Activated CD4-positive, alpha-beta T cell treated with anti-CD3 and anti-CD28 coated beads, Interleukin-2, amount 10 ng/mL, durations not matched to agents 7 days and 5 days (primary cell): ENCODE measurements around the gene SLC9C2. TPM values are rescaled to one million over a fixed set of nuclear protein-coding genes. Genes with fewer than 3 reads are reported as not detected.
"Not testable (repeated sequence)": the region's sequence is repeated elsewhere in the genome, so short reads cannot be mapped to it uniquely, and the experiment has no call there.

Source experiments
- CTCF ChIA-PET: fragments of 350-600 bp; sonication (Branson Sonifier 250); formaldehyde crosslinking; loops from one replicate; lab custom pipeline; 2021; ENCODE audit warnings: antibody characterized with exemption; lab: Charles Lee
- POLR2A ChIA-PET: fragments of 350-600 bp; sonication (Branson Sonifier 250); formaldehyde crosslinking; loops from one replicate; lab custom pipeline; 2021; ENCODE audit warnings: antibody characterized with exemption; lab: Charles Lee
- DNase-seq: peaks from one replicate; pipeline ENCODE4 v3.0.0-alpha.2; 2020
- H3K27ac Mint-ChIP-seq: one replicate; pipeline ENCODE4 v1.8.0; 2021; ENCODE audit warnings: mild to moderate bottlenecking, moderate library complexity, mixed read lengths
- H3K27me3 Mint-ChIP-seq: one replicate; pipeline ENCODE4 v1.8.0; 2021; ENCODE audit warnings: mixed read lengths
- H3K36me3 Mint-ChIP-seq: one replicate; pipeline ENCODE4 v1.8.0; 2021; ENCODE audit warnings: low read depth, mixed read lengths
- H3K4me1 Mint-ChIP-seq: one replicate; pipeline ENCODE4 v1.8.0; 2021; ENCODE audit warnings: mixed read lengths
- H3K4me3 Mint-ChIP-seq: one replicate; pipeline ENCODE4 v1.8.0; 2021; ENCODE audit warnings: mild to moderate bottlenecking, moderate library complexity, mixed read lengths
- H3K9me3 Mint-ChIP-seq: one replicate; pipeline ENCODE4 v1.8.0; 2021; ENCODE audit warnings: mixed read lengths
- total RNA-seq, 2 experiments: library from RNA; stranded (reverse); gene quantifications; one replicate each; pipeline ENCODE4 v1.2.3, GENCODE V29; 2021

SLC9C2 gene
- total RNA-seq, 2 experiments from 2014 or later = not detected

DNA sequence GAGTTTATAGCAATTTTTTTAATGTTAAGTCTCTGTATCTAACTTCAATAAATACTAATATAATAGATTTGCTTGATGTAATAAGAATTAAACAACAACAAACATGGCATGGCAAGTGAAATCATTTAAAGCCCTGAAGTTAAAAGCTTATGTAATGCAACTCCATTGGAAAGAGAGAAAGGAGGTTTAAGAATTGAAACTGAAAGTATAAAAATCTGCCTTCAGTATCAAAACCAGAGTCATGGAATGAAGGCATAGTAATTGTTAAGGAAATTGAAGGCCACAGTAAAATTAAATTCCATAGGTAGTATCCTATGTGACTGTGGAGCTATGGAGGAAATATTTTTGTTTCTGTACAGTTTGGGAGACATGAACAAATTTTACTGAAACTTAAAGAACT, 70.6 kb downstream of the SLC9C2 start:
- ChIA-PET POLR2A (no interaction called here), CTCF (interaction anchor here (0.6 kb wide), 2 partner anchors 12 to 480 kb away, joined by 3 read pairs; no protein-coding TSS in a partner anchor)
- Mint-ChIP-seq H3K27ac (peak overlapping the region; percentile 76), H3K36me3 (no peaks in the 10 kb centered on the region), H3K4me3 (no peak overlapping the region), H3K27me3 (peaks cover 2% of the 10 kb centered on the region), H3K4me1 (peaks cover 12% of the 10 kb centered on the region), H3K9me3 (peaks cover 2% of the 10 kb centered on the region)
- DNase-seq = no peak

DNA sequence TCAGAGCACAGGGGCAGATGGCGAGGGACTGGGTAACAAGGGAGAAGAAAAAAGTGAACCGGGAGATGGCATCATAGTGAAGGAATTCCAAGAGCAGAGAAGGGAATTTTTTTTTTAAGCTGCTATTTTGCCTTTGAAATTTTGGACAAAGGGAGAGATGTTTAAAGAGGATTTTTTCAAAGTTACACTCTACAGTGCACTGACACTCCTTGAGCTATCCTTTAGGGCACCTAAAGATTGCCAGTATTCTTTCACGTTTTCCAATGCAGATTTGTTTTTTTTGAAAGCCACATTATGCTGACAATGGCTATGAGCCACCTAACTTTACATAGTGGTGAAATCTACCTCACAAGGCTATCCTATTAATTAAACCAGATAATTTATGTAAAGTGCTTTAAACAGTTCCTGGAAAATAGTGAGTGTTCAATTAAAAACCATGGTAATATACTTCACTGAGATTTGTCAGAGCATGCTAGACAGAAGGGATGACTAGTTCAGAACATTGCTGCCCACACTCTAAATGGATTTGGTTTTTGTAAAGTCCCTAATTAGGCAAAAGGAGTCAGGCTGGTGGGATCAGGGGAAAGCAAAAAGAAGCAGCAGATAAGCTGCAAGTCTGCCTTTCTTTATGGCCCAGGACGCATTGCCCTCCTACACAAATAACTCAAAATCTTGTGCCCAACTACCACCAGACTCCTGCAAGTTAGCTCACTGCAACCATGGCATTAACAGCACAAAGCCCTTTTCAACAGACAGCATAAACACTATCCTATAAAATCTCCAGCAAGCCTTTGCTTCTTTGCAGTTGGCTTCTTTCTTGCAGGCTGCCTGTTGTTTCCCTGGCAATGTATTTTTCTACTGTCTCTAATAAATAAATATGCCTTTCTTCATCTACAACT, 71.8 kb downstream of the SLC9C2 start:
- H3K36me3 Mint-ChIP-seq = no peaks in the 10 kb centered on the region
- H3K27me3 Mint-ChIP-seq = peaks cover 2% of the 10 kb centered on the region
- no peak for DNase-seq
- peaks cover 12% of the 10 kb centered on the region for H3K4me1 Mint-ChIP-seq
- ChIA-PET CTCF (interaction anchor here (1.1 kb wide), 1 partner anchor 51 kb away, joined by 3 read pairs; no protein-coding TSS in a partner anchor), POLR2A (no interaction called here)
- H3K9me3 Mint-ChIP-seq = peaks cover 2% of the 10 kb centered on the region
- H3K27ac Mint-ChIP-seq = no peak overlapping the region
- no peak overlapping the region for H3K4me3 Mint-ChIP-seq

DNA sequence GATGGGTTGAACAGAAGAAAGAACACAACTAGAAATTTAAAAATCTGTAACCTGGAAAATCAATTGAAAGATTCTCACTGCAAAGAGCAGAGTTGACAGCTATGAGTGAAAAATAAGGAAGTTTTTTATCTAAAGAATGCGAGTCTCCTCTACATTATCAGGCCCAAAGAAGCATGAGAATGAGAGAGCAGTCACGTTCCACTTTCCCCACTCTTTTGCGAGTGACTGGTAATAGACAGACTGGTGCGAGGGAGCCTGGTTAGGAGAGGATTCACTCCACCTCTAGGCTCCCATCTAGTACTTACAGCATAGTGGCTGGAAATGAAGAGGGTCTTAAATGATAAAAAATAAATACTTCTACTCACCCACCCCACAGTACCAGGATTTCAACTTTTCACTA, 73.8 kb downstream of the SLC9C2 start:
- ChIA-PET POLR2A (no interaction called here), CTCF (interaction anchor here (1.5 kb wide), 1 partner anchor 24 kb away, joined by 3 read pairs; no protein-coding TSS in a partner anchor)
- H3K27me3 Mint-ChIP-seq = peaks cover 2% of the 10 kb centered on the region
- no peak overlapping the region for H3K4me3 Mint-ChIP-seq
- H3K36me3 Mint-ChIP-seq = no peaks in the 10 kb centered on the region
- no peak for DNase-seq
- H3K4me1 Mint-ChIP-seq = peaks cover 12% of the 10 kb centered on the region
- peaks cover 2% of the 10 kb centered on the region for H3K9me3 Mint-ChIP-seq
- H3K27ac Mint-ChIP-seq = no peak overlapping the region

DNA sequence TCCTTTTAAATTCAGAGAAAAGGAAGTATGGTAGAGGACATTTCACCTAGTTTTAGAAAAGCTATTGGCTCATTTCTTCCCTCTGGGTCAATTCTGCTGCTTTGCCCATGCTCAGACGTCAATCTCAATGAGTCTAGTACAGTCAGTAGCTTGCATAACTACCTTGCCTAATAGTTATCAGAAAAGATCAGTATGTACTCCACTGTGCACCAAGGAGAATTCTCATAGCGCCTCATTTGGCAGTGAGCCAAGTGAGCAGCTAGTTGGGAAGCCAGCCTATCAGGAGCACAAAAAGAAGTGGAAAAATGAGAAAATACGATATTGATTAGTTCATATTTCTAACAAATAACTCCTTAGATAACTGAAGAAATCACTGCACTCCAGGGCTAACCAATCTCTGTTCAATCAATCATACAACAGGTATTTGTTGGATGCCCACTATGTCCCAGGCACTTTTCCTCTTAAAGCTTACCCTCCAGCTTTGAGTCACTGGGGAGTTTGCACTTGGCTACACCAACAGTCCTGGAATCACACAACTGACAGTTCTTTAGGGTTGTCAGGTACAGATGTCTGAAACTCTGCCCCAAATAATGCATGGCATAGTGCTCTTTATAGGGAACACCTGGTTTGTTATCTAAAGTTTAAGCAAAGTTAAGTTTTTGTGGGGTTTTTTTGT, 75.6 kb downstream of the SLC9C2 start:
- peaks cover 2% of the 10 kb centered on the region for H3K27me3 Mint-ChIP-seq
- H3K36me3 Mint-ChIP-seq = no peaks in the 10 kb centered on the region
- ChIA-PET POLR2A (interaction anchor here (0.6 kb wide), 1 partner anchor 738 kb away, joined by 5 read pairs; no protein-coding TSS in a partner anchor), CTCF (no interaction called here)
- H3K4me3 Mint-ChIP-seq = no peak overlapping the region
- no peak for DNase-seq
- H3K27ac Mint-ChIP-seq = no peak overlapping the region
- peaks cover 5% of the 10 kb centered on the region for H3K4me1 Mint-ChIP-seq
- no peaks in the 10 kb centered on the region for H3K9me3 Mint-ChIP-seq

DNA sequence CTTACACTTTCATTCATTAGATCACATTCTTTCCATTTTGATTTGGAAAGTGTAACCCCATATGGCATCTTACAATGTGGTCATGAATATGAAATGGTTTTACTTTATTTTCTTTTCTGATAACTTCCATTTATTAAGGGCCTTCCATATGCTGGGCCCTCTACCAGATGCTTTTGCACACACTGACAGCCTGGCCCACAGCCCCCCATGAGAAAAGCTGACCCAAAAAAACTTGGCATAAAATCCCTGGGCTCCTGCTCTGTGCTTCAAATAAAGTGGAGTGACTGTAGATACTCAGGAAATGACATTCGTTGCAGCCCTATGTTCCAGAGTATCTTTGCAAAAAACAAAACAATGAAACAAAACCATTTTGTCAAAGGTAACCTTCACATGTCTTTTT, 76.9 kb downstream of the SLC9C2 start:
- Mint-ChIP-seq H3K27me3 (peaks cover 2% of the 10 kb centered on the region), H3K4me3 (no peak overlapping the region), H3K4me1 (no peaks in the 10 kb centered on the region), H3K36me3 (no peaks in the 10 kb centered on the region), H3K9me3 (no peaks in the 10 kb centered on the region), H3K27ac (no peak overlapping the region)
- DNase-seq = no peak
- CTCF ChIA-PET = no interaction called here
- POLR2A ChIA-PET = no interaction called here

DNA sequence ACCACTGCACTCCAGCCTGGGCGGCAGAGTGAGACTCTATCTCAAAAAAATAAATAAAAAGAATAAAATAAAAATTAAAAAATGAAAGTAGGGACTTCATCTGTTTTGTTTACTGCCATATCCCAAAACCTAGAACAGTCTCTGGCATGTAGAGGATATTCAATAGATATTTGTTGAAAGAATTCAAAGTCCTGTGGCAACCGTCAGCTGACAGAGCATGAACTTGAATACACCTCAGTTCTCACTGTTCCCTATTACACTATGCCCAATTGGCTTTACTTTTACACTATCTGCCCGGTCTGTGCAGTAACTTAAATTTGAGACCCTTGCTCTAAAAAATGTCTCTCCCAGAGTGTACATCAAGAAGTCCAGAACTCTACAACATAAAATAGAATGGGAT, 79.5 kb downstream of the SLC9C2 start:
- no peak overlapping the region for H3K4me3 Mint-ChIP-seq
- POLR2A ChIA-PET = no interaction called here
- CTCF ChIA-PET = no interaction called here
- no peaks in the 10 kb centered on the region for H3K9me3 Mint-ChIP-seq
- H3K27me3 Mint-ChIP-seq = peaks cover 1% of the 10 kb centered on the region
- H3K36me3 Mint-ChIP-seq = no peaks in the 10 kb centered on the region
- no peak overlapping the region for H3K27ac Mint-ChIP-seq
- H3K4me1 Mint-ChIP-seq = peaks cover 4% of the 10 kb centered on the region
- no peak for DNase-seq

DNA sequence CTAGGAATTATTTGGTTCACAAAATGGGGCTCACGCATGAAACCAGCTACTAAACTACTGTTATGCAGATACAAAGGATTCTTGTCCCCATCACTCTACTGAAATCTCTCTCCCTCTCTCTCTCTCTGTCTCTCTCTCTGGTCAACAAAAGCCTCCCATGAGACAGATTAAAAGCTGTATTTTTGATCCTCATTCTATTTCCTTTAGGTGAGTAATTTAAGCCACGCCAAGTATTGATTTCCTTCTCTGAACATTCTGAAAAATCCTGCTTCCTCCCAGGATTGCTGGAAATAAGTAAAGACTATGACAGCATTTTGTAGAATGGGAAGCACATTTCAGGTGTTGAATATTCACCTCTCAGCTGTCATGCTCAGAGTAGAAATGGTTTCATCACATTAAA, 82.1 kb downstream of the SLC9C2 start:
- no peaks in the 10 kb centered on the region for H3K9me3 Mint-ChIP-seq
- H3K27me3 Mint-ChIP-seq = no peaks in the 10 kb centered on the region
- no peaks in the 10 kb centered on the region for H3K36me3 Mint-ChIP-seq
- DNase-seq = no peak
- H3K27ac Mint-ChIP-seq = no peak overlapping the region
- H3K4me1 Mint-ChIP-seq = peaks cover 6% of the 10 kb centered on the region
- ChIA-PET CTCF (interaction anchor here (0.7 to 1.2 kb wide), 3 partner anchors 10 to 1266 kb away, joined by 3 read pairs; no protein-coding TSS in a partner anchor), POLR2A (no interaction called here)
- no peak overlapping the region for H3K4me3 Mint-ChIP-seq

DNA sequence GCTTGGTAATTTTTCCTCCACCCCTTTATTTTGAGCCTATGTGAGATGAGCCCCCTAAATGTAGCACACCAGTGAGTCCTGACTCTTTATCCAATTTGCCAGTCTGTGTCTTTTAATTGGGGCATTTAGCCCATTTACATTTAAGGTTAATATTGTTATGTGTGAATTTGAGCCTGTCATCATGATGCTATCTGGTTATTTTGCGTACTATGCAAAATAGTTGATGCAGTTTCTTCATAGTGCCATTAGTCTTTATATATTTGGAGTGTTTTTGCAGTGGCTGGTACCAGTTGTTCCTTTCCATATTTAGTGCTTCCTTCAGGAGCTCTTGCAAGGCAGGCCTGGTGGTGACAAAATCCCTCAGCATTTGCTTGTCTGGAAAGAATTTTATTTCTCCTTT, 88.4 kb downstream of the SLC9C2 start:
- H3K9me3 Mint-ChIP-seq, CTCF ChIA-PET, POLR2A ChIA-PET, H3K4me3 Mint-ChIP-seq, H3K4me1 Mint-ChIP-seq, H3K36me3 Mint-ChIP-seq, DNase-seq, H3K27ac Mint-ChIP-seq: not testable (repeated sequence)
- peaks cover 11% of the 10 kb centered on the region for H3K27me3 Mint-ChIP-seq

DNA sequence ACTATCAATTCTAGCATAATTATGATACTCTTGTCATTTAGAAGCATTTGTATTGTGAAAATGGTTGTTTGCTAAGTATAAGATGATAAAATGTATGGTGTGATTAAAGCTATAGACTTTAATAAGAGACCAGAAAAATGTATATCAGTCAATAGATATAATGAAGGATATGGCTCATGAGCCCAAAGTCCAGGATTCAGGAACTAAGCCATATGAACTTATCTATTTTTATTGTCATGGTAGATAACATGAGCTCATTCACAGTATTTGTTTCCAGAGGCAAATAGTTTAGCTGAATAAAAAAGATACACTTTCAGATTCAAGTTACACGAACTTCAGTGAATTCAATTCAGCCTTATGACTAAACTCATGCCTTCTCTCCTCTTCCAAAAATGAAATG, 93.1 kb downstream of the SLC9C2 start:
- no peak for DNase-seq
- no peak overlapping the region for H3K4me3 Mint-ChIP-seq
- peaks cover 2% of the 10 kb centered on the region for H3K36me3 Mint-ChIP-seq
- H3K9me3 Mint-ChIP-seq = peaks cover 9% of the 10 kb centered on the region
- no peak overlapping the region for H3K27ac Mint-ChIP-seq
- CTCF ChIA-PET = interaction anchor here (0.9 kb wide), 1 partner anchor 12 kb away, joined by 3 read pairs; no protein-coding TSS in a partner anchor
- no peaks in the 10 kb centered on the region for H3K4me1 Mint-ChIP-seq
- POLR2A ChIA-PET = no interaction called here
- peaks cover 11% of the 10 kb centered on the region for H3K27me3 Mint-ChIP-seq

DNA sequence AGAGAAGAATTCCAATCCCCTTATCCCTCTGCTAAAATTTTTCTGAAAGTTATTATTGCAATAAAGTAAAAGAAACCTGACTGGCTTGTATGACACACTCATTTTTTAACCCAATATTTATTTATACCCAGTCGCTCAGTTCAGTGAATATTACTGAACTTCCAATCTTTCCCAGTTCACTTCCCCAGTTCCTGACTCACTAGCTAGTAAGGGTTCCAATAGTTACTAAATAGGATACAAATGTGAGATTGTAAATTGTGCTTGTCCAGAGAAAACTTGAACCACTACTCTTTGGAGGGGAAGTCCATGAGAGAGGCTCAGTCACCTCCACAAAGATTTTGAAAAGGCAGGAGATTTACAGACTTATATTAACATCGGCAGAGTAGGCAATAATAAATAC, 94.3 kb downstream of the SLC9C2 start:
- Mint-ChIP-seq H3K27ac (no peak overlapping the region), H3K4me3 (no peak overlapping the region), H3K4me1 (no peaks in the 10 kb centered on the region), H3K36me3 (no peaks in the 10 kb centered on the region), H3K27me3 (peaks cover 4% of the 10 kb centered on the region), H3K9me3 (peaks cover 5% of the 10 kb centered on the region)
- DNase-seq = no peak
- ChIA-PET POLR2A (no interaction called here), CTCF (no interaction called here)

DNA sequence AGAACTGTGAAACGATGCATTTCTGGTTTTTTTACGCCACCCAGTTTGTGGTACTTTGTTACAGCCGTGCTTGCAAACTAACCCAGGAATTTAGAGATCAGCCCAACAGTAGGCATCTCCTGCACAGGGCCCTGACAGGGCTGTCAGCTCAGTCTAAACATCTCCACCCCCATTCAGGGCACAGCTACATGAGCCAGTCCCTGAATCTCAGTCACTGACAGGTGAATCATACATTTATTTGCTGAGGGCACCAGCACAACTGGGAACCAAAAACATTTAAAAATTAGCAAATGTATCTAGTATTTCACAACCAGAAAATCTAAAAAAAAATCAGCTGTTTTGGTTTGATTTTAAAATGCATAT, 95.0 kb downstream of the SLC9C2 start:
- H3K9me3 Mint-ChIP-seq = peaks cover 2% of the 10 kb centered on the region
- no peaks in the 10 kb centered on the region for H3K4me1 Mint-ChIP-seq
- DNase-seq = no peak
- H3K27me3 Mint-ChIP-seq = peaks cover 3% of the 10 kb centered on the region
- POLR2A ChIA-PET = no interaction called here
- H3K36me3 Mint-ChIP-seq = no peaks in the 10 kb centered on the region
- CTCF ChIA-PET = no interaction called here
- no peak overlapping the region for H3K27ac Mint-ChIP-seq
- H3K4me3 Mint-ChIP-seq = no peak overlapping the region

DNA sequence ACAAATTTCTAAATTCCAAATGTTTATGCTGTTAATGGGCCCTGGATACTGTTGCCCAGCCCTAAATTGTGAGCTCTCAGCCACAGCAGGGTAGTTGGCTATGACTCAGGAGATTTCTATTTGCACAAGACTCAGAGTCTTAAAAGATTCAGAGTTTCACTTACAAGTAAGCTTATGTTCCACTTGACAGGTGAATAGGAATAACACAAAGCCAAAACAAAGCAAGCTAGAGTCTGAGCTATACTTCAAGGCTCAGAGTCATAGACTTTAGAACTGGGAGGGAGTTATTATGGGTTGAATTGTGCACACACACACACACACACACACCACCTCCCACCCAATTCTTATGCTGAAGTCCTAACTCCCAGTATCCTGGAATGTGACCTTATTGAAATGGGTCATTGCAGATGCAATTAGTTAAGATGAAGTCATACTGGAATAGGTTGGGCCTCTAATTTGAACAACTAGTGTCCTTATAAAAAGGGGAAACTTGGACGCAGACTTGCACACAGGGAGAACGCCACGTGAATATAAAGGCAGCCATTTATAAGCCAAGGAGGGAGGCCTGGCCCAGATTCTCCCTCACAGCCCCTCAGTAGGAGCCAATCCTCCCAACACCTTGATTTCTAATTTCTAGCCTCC, 95.5 kb downstream of the SLC9C2 start:
- Mint-ChIP-seq H3K36me3 (no peaks in the 10 kb centered on the region), H3K27me3 (peaks cover 3% of the 10 kb centered on the region), H3K4me3 (no peak overlapping the region), H3K9me3 (peaks cover 1% of the 10 kb centered on the region), H3K4me1 (no peaks in the 10 kb centered on the region), H3K27ac (no peak overlapping the region)
- no peak for DNase-seq
- POLR2A ChIA-PET = no interaction called here
- CTCF ChIA-PET = interaction anchor here (0.8 kb wide), 1 partner anchor 12 kb away, joined by 3 read pairs; no protein-coding TSS in a partner anchor
